GM19239 (cell line): ENCODE data around the gene HIVEP3.
"Not testable (repeated sequence)": the region's sequence is repeated elsewhere in the genome, so short reads cannot be mapped to it uniquely, and the experiment has no call there.

Experiments used
- DNase-seq: peaks from one replicate; pipeline ENCODE4 v3.0.0; 2011; ENCODE audit warnings: low spot score; ENCODE audit not compliant: insufficient read length
- FAIRE-seq: peaks from 2 replicates; lab custom pipeline; 2011; peaks lifted over from hg19 to GRCh38; lab: Jason Lieb, UNC

Gene HIVEP3

GRCh38 chr1:41925712-41926111 lies 7.0 kb upstream of the HIVEP3 start:
- FAIRE-seq, result no peak
- DNase-seq, result no peak

DNA sequence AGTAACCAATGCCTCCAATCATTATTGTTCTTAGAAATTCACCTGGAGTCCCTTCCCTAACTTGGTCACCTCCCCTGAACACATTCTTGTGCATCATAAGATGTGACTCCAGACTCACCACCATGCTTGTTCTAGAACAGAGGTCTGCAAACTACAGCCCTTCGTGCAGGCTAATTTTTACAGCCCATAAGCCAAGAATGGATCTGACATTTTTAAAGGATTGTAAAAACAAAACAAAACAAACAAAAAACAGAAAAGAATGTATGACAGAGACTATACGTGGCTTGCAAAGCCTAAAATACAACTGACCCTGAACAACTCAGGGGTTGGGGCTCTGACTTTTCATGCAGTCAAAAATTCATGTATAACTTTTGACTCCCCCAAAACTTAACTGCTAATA lies 6.2 kb upstream of the HIVEP3 start:
- DNase-seq (no peak), FAIRE-seq (no peak)

- not testable (repeated sequence) for DNase-seq, FAIRE-seq
Observed at GRCh38 chr1:41921271-41921670, 2.5 kb upstream of the HIVEP3 start.

- DNase-seq (no peak), FAIRE-seq (no peak)
Observed at GRCh38 chr1:41920658-41921057, 1.9 kb upstream of the HIVEP3 start.

DNA sequence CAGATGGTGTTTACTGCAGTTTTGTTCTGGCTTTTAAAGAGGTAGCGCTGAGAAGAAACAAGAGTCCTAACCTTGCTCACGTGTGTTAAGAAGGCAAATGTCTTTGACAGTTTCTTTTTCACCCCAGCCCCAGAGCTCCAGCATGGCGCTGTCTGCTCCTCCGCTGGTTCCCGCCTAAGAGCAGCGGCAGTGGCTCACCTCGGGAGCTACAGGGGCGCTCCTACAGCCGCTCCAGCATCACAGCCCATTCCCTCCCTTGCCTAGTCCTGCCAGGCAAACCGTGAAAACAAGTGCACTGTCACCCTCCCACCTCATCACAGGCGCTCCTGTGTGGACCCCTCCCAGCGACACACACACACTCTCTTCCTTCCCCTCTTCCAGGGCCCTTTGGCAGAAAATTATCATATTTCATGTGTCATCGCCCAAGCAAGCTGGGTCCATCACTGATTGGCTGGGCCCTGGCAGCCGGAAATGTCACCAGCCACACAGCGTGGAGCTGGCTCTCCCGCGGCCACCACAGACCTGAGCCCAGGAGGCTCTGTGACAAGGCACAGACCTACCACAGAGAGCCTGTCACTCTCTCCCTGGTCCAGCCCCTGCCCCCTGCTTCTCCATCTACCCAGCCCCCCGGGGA lies 1.2 kb upstream of the HIVEP3 start:
- FAIRE-seq, result peak; percentile 64

GRCh38 chr1:41919131-41919530 lies 409 bp upstream of the HIVEP3 start:
- FAIRE-seq, result no peak
- DNase-seq, result no peak

More for the DNA sequence above, 1.2 kb upstream of the HIVEP3 start:
- DNase-seq, result peak; percentile 57

GRCh38 chr1:41917835-41918449 lies 780 bp downstream of the HIVEP3 start:
- DNase-seq (no peak), FAIRE-seq (no peak)

DNA sequence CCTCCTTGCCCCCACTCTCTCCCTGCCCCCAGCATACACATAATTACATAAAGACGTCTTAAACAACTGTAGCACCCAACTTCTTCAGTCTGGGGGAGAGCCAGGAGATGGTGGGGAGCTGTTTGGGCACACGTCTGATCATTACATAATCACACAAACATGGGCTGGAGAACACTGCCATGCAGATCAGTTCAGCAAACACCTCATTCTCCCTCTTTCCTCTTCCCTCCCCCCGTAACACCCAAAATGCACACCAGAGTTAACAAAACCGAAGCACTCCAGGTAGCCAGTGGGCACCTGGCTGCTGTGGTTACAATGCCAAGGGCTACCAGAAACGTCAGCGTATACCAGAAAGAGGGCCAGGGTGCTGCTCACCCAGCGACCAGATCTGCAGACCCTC lies 1.6 kb downstream of the HIVEP3 start:
- DNase-seq, result no peak
- FAIRE-seq, result no peak

DNA sequence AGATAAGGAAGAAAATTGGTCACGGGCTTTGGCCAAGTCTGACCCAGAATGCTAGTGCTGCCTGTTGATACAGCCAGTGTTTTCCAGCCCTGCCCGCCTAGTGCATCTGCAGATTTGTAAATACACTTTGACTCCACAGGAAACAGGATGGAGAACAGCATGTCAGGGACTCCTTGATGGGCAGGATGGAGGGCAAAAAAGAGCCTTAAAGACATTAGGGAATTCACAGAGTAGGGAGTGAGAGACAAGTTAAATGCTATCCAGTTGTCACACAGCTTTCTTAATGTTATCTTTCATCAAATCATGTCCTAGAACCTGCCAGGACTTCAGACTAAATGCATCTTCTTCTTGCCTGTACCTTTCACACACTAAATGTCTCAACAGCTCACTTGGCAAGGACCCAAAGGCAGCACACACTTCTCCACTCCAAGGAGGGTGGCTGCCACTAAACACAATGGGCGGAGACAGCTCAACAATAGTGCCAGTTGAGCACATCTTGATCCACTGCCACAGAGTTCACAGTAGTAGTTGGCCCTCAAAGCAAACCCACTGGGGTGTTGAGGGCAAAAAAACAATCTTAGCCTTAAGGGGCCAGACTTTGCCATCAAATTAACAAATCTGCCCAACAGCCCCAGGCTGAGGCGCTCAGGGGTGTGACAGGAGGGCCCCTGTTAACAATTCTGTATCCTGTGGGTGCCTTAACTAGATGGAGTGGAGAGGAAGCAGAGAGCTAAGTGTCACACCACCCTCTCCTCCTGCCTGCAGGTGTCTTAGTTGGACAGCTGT lies 2.7 kb downstream of the HIVEP3 start:
- no peak for DNase-seq
- no peak for FAIRE-seq

GRCh38 chr1:41914516-41914915 lies 4.2 kb downstream of the HIVEP3 start:
- DNase-seq (no peak), FAIRE-seq (no peak)

GRCh38 chr1:41913014-41913413 lies 5.7 kb downstream of the HIVEP3 start:
- no peak for DNase-seq
- FAIRE-seq, result peak; percentile 59

DNA sequence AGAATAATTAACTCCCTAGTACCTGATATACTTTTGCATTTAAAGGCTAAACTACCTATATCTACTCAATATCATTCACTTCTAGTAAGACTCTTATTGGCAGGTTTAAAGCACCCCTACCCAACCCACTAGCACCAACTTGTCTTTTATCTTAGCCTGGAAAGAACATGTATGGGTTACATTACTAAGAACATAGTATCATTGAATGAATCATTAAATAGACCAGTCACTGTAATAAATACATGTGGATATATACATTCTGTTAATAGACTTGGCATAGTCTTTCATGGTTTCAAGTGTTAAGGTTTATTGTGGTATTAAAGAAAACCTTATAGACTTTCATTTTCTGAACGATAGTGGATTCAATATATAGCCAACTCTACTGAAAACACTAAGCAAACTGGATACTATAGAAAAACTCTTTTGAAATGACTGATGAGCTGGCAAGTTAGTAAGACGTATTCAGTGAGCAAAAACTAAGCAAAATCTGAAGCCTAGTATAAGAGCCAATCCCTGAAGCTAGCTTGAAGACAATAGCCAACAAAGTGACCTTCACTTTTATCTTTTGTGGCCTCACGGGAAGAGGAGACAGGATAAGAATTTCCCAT lies 10.3 kb downstream of the HIVEP3 start:
- DNase-seq (no peak), FAIRE-seq (no peak)

GRCh38 chr1:41907446-41907845 lies 11.3 kb downstream of the HIVEP3 start:
- DNase-seq, result no peak
- FAIRE-seq, result no peak

GRCh38 chr1:41906943-41907342 lies 11.8 kb downstream of the HIVEP3 start:
- FAIRE-seq (no peak), DNase-seq (no peak)

GRCh38 chr1:41905093-41905675 lies 13.5 kb downstream of the HIVEP3 start:
- DNase-seq (no peak), FAIRE-seq (no peak)

DNA sequence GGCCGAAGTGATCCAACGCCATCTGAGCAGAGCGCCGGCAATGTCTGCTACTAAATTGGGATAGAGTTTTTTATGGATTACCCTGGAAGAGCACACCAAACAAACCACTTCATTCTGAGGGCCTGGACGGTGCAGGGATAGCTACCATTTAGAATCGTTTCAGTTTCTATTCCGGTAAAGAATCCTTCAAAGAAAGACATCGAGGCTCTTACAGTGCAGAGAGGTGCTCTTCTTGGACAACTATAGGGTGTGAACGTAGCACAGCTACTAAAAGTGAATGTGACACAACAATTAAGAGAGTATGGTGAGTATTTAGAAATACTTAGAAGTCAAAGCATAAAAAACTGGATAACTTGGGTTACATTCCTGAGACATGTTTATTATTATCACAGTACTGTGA lies 16.1 kb downstream of the HIVEP3 start:
- DNase-seq (no peak), FAIRE-seq (no peak)

DNA sequence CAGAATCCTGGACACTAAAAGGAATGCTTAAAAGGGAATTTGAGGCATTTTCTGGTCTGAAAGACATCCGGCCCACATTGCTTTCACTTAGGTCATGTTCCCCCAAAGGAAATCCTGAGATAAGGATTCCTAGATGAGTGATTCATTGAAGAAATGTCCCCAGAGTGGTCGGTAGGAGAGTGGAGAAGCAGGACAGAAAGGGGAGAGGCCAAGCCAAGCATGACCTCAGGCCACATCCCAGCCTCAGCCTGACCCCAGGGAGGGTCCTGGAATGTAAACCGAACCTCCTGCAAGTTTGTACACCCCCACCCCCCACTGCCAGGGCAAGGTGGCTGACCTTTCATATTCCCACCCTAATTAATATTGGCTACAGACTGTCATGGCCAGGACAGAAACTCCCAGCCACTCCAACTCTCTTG lies 16.6 kb downstream of the HIVEP3 start:
- FAIRE-seq (no peak), DNase-seq (no peak)

- DNase-seq (no peak), FAIRE-seq (no peak)
Observed at GRCh38 chr1:41901551-41901950, 17.2 kb downstream of the HIVEP3 start.

DNA sequence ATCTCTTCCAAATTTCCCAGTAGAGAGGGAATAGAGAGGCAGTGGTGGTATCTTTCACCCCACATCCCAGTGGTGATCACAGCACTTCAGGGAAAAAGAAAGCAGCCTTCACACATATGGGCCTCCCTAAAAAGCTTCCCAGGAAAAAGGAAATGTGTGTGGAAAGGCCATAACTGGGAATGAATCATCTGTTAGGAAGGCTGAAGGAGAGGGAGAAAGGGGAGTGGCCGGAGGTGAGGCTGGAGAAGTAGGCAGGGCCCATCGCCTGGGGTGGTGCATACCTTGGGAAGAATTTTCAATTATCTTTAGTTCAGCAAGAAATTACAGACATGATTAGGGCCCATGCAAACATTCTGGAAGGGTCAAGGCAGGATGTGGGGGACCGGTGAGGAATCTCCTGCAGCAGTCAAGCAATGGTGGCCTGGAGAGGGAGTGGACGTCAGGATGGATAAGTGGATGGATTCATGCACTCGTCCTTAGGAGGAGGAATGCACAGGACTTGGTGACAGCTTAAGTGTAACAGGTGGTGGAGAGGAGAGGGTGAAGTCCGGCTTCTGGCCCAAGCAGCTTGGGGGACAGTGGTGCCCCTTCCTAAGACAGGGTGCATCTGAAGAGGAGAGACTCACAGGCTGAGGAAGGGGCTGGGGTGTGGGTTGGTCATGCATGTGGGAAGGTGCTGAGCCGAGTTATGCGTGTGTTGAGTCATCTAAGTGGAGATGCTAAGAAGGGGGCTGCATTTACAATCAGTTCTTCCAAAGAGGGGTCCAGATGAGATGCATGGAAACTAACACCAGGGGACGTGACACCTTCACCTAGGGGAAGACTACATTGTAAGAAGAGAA lies 17.9 kb downstream of the HIVEP3 start:
- DNase-seq, result no peak
- FAIRE-seq, result no peak
